ENCODE measurements around the gene MEFV. TPM values are rescaled to one million over a fixed set of nuclear protein-coding genes. Genes with fewer than 3 reads are reported as not detected.
"Not testable (repeated sequence)": the region's sequence is repeated elsewhere in the genome, so short reads cannot be mapped to it uniquely, and the experiment has no call there.

Gene MEFV
- total RNA-seq, 1 donor = 0.81 TPM

- DNase-seq (ENCODE audit: low read depth in 2 of 3, low spot score in 2 of 3) = not testable (repeated sequence)
Observed at GRCh38 chr16:3271281-3271680, 14.8 kb upstream of the MEFV start.

- DNase-seq (ENCODE audit: low read depth in 2 of 3, low spot score in 2 of 3) = not testable (repeated sequence)
Observed at GRCh38 chr16:3270718-3271117, 14.3 kb upstream of the MEFV start.

- DNase-seq (ENCODE audit: low read depth in 2 of 3, low spot score in 2 of 3) = no peak
Observed at GRCh38 chr16:3268294-3268693, 11.9 kb upstream of the MEFV start.

GRCh38 chr16:3266873-3267537 is 10.6 kb upstream of the MEFV start:
- DNase-seq (ENCODE audit: low read depth in 2 of 3, low spot score in 2 of 3) = peak in 1 of 3 donors; percentile 49

- peak; percentile 86 to 99 (median 97) for DNase-seq (ENCODE audit: low read depth in 2 of 3, low spot score in 2 of 3)
Observed at GRCh38 chr16:3264137-3265036, 8.0 kb upstream of the MEFV start.

- DNase-seq (ENCODE audit: low read depth in 2 of 3, low spot score in 2 of 3) = no peak
Observed at GRCh38 chr16:3262517-3262916, 6.1 kb upstream of the MEFV start.

GRCh38 chr16:3259836-3260235 is 3.4 kb upstream of the MEFV start:
- DNase-seq (ENCODE audit: low read depth in 2 of 3, low spot score in 2 of 3) = no peak

GRCh38 chr16:3256866-3257465 is 533 bp upstream of the MEFV start:
- no peak for DNase-seq (ENCODE audit: low read depth in 2 of 3, low spot score in 2 of 3)

GRCh38 chr16:3254309-3254708 is 2.1 kb downstream of the MEFV start:
- no peak for DNase-seq (ENCODE audit: low read depth in 2 of 3, low spot score in 2 of 3)

- DNase-seq (ENCODE audit: low read depth in 2 of 3, low spot score in 2 of 3) = no peak
Observed at GRCh38 chr16:3252967-3253366, 3.5 kb downstream of the MEFV start.

GRCh38 chr16:3249451-3249850 is 7.0 kb downstream of the MEFV start:
- no peak for DNase-seq (ENCODE audit: low read depth in 2 of 3, low spot score in 2 of 3)

GRCh38 chr16:3249020-3249419 is 7.4 kb downstream of the MEFV start:
- no peak for DNase-seq (ENCODE audit: low read depth in 2 of 3, low spot score in 2 of 3)

- no peak for DNase-seq (ENCODE audit: low read depth in 2 of 3, low spot score in 2 of 3)
Observed at GRCh38 chr16:3248596-3248995, 7.8 kb downstream of the MEFV start.

- no peak for DNase-seq (ENCODE audit: low read depth in 2 of 3, low spot score in 2 of 3)
Observed at GRCh38 chr16:3246876-3247275, 9.6 kb downstream of the MEFV start.

- no peak for DNase-seq (ENCODE audit: low read depth in 2 of 3, low spot score in 2 of 3)
Observed at GRCh38 chr16:3246002-3246401, 10.4 kb downstream of the MEFV start.

GRCh38 chr16:3243882-3244281 is 12.6 kb downstream of the MEFV start:
- no peak for DNase-seq (ENCODE audit: low read depth in 2 of 3, low spot score in 2 of 3)

GRCh38 chr16:3242709-3243108 is 13.7 kb downstream of the MEFV start:
- no peak for DNase-seq (ENCODE audit: low read depth in 2 of 3, low spot score in 2 of 3)

GRCh38 chr16:3241761-3242160 is 14.7 kb downstream of the MEFV start:
- DNase-seq (ENCODE audit: low read depth in 2 of 3, low spot score in 2 of 3) = no peak

GRCh38 chr16:3235856-3236669 is 20.4 kb downstream of the MEFV start:
- DNase-seq (ENCODE audit: low read depth in 2 of 3, low spot score in 2 of 3) = peak in 2 of 3 donors; percentile 31 to 63

GRCh38 chr16:3234857-3235561 is 21.4 kb downstream of the MEFV start, which contains the start of gene ZNF200:
Gene ZNF200, minus strand, starts transcription at chr16:3235158. Its CDS starts 1,403 bp downstream, at chr16:3233755.
- DNase-seq (ENCODE audit: low read depth in 2 of 3, low spot score in 2 of 3) = peak; percentile 94 to 97 (median 95)

Data from hematopoietic multipotent progenitor cell (in vitro differentiated cells).